ENCODE results near the gene TTI1.

The TTI1 gene

GRCh38 chr20:37934634-37935375 lies 98.5 kb downstream of the TTI1 start:
- no peak for DNase-seq

GRCh38 chr20:37933786-37934633 lies 99.2 kb downstream of the TTI1 start:
- no peak for DNase-seq

Data from kidney glomerular epithelial cell (primary cell).